NCI-H748 treated with DMSO at 0.1 percent for 48 hours (cell line): ENCODE measurements around the gene EPHB2.

Experiments
- DNase-seq: peaks from one replicate; lab custom pipeline; 2025; lab: John Stamatoyannopoulos, UW

EPHB2 gene

GRCh38 chr1:22860883-22861385, 150.3 kb downstream of the EPHB2 start:
- no peak for DNase-seq

GRCh38 chr1:22861764-22862440, 151.3 kb downstream of the EPHB2 start:
- DNase-seq, result peak; percentile 2

GRCh38 chr1:22862752-22863151, 152.1 kb downstream of the EPHB2 start:
- DNase-seq, result no peak

- DNase-seq, result no peak
Observed at GRCh38 chr1:22863766-22864165, 153.1 kb downstream of the EPHB2 start.

- no peak for DNase-seq
Observed at GRCh38 chr1:22864886-22865285, 154.2 kb downstream of the EPHB2 start.

- no peak for DNase-seq
Observed at GRCh38 chr1:22865736-22866135, 155.1 kb downstream of the EPHB2 start.

GRCh38 chr1:22866868-22867267, 156.2 kb downstream of the EPHB2 start:
- DNase-seq, result no peak

GRCh38 chr1:22868331-22868730, 157.7 kb downstream of the EPHB2 start:
- no peak for DNase-seq

- no peak for DNase-seq
Observed at GRCh38 chr1:22869325-22869724, 158.7 kb downstream of the EPHB2 start.

- DNase-seq, result no peak
Observed at GRCh38 chr1:22870201-22870871, 159.7 kb downstream of the EPHB2 start.

GRCh38 chr1:22872981-22873664, 162.5 kb downstream of the EPHB2 start:
- no peak for DNase-seq

GRCh38 chr1:22874785-22875184, 164.1 kb downstream of the EPHB2 start:
- DNase-seq, result no peak

- no peak for DNase-seq
Observed at GRCh38 chr1:22875241-22875640, 164.6 kb downstream of the EPHB2 start.

GRCh38 chr1:22875841-22876240, 165.2 kb downstream of the EPHB2 start:
- no peak for DNase-seq

- no peak for DNase-seq
Observed at GRCh38 chr1:22876359-22877111, 165.9 kb downstream of the EPHB2 start.

- no peak for DNase-seq
Observed at GRCh38 chr1:22877112-22877915, 166.7 kb downstream of the EPHB2 start.

- DNase-seq, result no peak
Observed at GRCh38 chr1:22877980-22878379, 167.3 kb downstream of the EPHB2 start.

GRCh38 chr1:22878626-22879025, 168.0 kb downstream of the EPHB2 start:
- DNase-seq, result no peak

- no peak for DNase-seq
Observed at GRCh38 chr1:22879445-22879844, 168.8 kb downstream of the EPHB2 start.

GRCh38 chr1:22880174-22880601, 169.5 kb downstream of the EPHB2 start:
- DNase-seq, result no peak

- DNase-seq, result no peak
Observed at GRCh38 chr1:22883406-22883805, 172.8 kb downstream of the EPHB2 start.
